ENCODE measurements around the gene C20orf204. TPM values are rescaled to one million over a fixed set of nuclear protein-coding genes. Genes with fewer than 3 reads are reported as not detected.
"Not testable (repeated sequence)": the region's sequence is repeated elsewhere in the genome, so short reads cannot be mapped to it uniquely, and the experiment has no call there.

The C20orf204 gene
- total RNA-seq, result under 1 TPM; 0.76 to 0.83 TPM
- long read RNA-seq, donor 1, result 0 reads
- long read RNA-seq, donor 2, result 0 reads

DNA sequence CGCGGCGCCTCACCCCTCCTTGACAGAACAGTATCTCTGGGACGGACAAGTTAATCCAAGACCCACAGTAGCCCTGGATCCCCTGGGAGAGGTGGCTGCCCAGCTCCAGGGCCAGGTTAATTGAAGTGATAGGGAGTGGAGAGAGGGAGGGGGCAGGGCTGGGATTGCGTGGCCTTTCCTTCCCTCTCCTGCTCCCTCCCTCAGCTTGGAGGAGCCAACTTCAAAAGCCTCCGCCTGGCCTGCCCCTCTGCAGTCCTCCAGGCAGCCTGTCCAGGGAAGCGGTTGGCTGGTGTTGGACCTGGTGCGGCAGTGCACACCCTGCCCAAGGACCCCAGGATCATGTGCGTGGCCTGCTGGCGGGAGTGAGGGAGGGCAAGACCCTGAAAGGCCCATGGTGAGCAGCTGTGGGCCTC, at the start of gene C20orf204:
C20orf204 (plus strand) TSS at position 250 of the 413 bp plus-strand sequence; CDS start at position 392, 142 bp downstream.
- DNase-seq (ENCODE audit: low spot score), result no peak
- intact Hi-C loops (cut with DNase I), result loop anchor here (5.0 to 10.0 kb wide), 2 partner anchors 79 to 86 kb away; no protein-coding TSS in a partner anchor

DNA sequence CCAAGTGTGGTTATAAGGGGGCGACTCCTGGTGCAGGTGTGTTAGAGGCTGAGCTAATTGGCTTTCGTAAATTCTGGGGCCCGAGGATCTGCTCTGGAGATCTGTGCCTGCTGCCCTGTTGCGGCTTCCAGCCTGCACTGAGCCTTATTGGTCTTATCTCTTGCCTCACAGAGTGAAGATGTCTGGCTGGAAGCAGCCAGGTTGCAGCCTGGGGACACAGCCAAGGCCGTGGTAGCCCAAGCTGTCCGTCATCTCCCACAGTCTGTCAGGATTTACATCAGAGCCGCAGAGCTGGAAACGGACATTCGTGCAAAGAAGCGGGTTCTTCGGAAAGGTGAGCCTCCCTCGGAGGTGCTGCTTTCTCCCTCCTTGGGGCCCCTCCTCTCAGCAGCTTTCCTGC, 35.1 kb upstream of the C20orf204 start:
- DNase-seq (ENCODE audit: low spot score), result no peak

GRCh38 chr20:64001607-64002011, 34.4 kb upstream of the C20orf204 start:
- intact Hi-C loops (cut with DNase I), result no loop called here
- no peak for DNase-seq (ENCODE audit: low spot score)

More for the DNA sequence above, 35.1 kb upstream of the C20orf204 start:
- intact Hi-C loops (cut with DNase I), result no loop called here

DNA sequence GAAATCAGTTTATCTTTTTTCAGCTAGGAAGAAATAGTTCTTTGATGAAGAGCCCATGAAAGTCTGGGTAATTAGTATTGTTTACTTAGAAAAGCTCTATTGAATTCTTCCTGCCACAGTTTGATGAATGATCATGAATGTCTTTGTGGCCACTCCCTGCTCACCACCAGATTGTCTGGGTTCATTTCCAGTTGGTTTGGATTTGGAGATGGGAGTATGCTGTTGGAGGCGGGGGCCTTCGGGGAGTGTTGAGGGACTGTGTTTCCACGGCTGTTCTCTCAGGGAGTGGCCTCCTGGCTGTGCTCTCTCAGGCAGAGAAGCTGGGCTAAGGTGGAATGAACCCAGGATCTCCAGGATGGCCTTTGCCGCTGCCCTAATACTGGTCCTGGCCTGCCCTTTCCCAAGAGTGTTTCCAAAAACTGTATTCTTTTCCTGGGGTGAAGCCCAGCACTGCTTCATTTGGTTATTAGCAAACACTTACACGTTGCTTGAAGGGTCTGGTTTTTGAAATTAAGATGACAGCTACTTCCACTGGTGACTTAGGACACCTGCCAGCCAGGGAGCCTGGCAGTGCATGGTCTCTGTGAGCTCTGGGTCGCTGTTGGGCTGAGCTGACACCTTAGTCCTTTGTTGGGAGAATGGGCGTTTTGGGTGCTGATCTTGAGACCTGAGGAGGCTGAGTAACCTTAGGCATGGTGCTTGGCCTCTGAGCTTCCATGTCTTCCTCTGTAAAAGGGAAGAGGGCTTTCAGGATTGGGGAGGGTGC, 31.8 kb upstream of the C20orf204 start:
- intact Hi-C loops (cut with DNase I), result no loop called here
- no peak for DNase-seq (ENCODE audit: low spot score)

GRCh38 chr20:64005394-64005793, 30.6 kb upstream of the C20orf204 start:
- intact Hi-C loops (cut with DNase I), result no loop called here
- no peak for DNase-seq (ENCODE audit: low spot score)

- intact Hi-C loops (cut with DNase I), result no loop called here
- no peak for DNase-seq (ENCODE audit: low spot score)
Measured at GRCh38 chr20:64006490-64006889, 29.5 kb upstream of the C20orf204 start.

DNA sequence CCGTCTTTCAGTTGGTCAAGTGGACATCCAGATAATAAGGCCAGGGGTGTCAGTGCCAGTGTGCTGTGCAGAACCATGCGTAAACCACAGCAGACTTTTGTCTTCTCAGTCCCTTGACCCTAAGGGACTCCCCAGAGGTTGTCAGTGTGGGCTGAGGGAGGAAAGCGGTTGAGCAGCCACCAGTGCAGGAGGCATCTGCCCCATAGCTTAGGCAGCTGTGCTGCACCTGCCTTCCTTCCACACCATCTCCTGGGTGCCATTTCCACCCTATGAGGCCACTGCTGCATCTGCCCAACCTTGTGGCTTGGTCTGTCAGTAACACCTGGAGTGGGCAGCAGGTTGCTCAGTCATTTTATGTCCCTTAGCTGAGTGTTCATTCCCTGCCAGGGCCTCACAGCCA, 29.1 kb upstream of the C20orf204 start:
- intact Hi-C loops (cut with DNase I), result no loop called here
- no peak for DNase-seq (ENCODE audit: low spot score)

- DNase-seq (ENCODE audit: low spot score), result no peak
- intact Hi-C loops (cut with DNase I), result no loop called here
Measured at GRCh38 chr20:64009811-64010387, 26.1 kb upstream of the C20orf204 start.

DNA sequence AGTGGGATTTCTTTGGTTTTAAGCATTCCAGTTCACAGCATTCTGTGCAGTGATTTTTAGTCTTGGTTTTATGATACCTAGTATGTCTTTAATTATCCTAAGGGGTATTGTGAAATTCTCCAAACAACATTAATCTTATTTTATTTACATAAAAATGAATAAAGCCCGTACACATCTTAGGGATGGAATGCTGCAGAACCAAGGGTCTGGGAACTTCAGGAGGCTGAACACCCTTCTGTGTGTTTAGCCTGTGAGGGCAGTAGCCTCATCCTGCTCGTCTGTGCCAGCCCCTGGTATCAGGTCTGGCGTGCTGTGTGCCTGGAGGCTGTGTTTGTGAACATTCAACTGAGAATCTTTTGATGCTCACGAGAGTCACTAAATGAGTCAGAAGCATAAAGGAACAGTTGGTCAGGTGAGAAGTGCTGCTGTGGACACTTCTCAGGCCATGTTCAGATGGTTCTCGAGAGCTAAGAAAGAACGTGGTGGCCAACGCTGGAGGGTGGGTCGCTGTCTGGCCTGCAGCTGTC, 25.2 kb upstream of the C20orf204 start:
- intact Hi-C loops (cut with DNase I), result no loop called here
- DNase-seq (ENCODE audit: low spot score), result no peak

DNA sequence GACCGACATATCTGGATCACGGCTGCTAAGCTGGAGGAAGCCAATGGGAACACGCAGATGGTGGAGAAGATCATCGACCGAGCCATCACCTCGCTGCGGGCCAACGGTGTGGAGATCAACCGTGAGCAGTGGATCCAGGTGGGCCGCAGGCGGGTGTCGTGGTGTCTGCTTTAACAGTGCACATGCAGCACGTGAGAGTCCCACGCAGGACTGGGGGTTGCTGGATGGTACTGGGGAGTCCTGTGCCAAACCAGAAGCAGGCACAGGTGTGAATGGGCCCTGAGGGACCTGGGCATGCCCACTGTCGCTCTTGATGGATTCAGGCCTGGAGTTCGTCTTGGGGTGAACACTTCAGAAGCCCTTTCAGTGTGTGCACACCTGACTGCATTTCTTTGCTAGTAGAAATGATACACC, 24.6 kb upstream of the C20orf204 start:
- intact Hi-C loops (cut with DNase I), result no loop called here
- DNase-seq (ENCODE audit: low spot score), result no peak

- DNase-seq (ENCODE audit: low spot score); intact Hi-C loops (cut with DNase I): not testable (repeated sequence)
Measured at GRCh38 chr20:64012385-64013154, 23.4 kb upstream of the C20orf204 start.

DNA sequence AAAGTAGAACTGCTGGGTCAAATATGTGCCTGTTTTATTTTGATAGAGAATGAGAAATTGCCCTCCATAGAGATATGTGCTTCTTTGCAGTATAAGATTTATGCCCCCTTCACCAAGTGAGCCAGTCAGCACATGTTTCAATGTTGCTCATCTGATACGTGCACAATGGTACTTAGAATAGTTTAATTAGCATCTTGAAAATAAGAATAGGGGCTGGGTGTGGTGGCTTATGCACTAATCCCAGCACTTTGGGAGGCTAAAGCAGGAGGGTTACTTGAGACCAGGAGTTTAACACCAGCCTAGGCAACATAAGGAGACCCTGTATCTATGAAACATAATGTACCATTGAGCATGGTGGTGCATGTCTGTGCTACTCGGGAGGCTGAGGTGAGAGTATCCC, 20.3 kb upstream of the C20orf204 start:
- intact Hi-C loops (cut with DNase I), result no loop called here
- no peak for DNase-seq (ENCODE audit: low spot score)

DNA sequence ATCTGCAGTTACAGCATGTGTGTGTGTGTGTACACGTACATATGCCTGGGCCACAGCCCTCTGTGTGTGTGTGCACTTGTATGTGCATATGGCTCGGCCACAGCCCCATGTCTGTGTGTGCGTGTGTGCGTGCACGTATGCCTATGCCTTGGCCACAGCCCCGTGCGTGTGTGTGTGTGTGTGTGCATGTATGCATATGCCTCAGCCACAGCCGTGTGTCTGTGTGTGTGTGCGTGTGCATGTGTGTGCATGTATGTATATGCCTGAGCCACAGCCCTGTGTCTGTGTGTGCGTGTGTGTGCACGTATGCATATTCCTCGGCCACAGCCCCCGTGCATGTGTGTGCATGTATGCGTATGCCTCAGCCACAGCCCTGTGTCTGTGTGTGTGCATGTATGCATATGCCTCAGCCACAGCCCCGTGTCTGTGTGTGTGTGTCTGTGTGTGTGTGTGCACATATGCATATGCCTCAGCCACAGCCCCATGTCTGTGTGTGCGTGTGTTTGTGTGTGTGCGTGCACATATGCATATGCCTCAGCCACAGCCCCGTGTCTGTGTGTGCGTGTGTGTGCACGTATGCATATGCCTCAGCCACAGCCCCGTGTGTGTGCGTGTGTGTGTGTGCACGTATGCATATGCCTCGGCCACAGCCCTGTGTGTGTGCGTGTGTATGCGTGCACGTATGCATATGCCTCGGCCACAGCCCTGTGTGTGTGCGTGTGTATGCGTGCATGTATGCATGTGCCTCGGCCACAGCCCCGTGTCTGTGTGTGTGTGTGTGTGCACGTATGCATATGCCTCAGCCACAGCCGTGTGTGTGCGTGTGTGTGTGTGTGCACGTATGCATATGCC, 14.6 kb upstream of the C20orf204 start:
- no peak for DNase-seq (ENCODE audit: low spot score)
- intact Hi-C loops (cut with DNase I), result no loop called here

DNA sequence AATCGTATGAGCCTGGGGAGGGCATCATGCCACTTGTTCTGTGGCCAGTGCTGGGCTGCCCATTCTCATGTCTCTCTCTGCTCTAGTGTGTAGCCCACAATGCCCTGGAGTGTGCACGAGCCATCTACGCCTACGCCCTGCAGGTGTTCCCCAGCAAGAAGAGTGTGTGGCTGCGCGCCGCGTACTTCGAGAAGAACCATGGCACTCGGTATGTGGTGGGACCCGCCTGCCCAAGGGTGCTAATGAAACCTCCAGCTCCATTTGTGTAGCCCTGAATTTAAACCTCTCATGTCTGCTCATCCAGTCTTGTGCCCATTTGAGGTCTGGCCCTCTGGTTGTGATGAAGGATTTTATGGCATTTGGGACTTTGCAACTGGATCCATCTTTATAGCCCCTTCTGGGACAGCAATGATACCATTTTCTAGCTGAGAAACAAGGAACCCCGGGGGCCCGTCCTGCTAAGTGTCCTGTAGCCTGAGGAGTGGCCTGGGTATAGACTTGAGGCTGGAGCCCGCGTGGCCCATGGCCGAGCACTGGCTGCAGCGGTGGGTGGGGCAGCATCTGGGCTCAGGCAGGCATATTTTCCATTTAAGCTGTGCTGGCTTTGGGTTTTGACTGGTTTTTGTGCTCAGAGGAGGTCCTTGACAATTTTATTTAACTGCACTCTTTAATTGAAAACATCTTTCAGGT, 13.2 kb upstream of the C20orf204 start:
- intact Hi-C loops (cut with DNase I), result no loop called here
- no peak for DNase-seq (ENCODE audit: low spot score)

DNA sequence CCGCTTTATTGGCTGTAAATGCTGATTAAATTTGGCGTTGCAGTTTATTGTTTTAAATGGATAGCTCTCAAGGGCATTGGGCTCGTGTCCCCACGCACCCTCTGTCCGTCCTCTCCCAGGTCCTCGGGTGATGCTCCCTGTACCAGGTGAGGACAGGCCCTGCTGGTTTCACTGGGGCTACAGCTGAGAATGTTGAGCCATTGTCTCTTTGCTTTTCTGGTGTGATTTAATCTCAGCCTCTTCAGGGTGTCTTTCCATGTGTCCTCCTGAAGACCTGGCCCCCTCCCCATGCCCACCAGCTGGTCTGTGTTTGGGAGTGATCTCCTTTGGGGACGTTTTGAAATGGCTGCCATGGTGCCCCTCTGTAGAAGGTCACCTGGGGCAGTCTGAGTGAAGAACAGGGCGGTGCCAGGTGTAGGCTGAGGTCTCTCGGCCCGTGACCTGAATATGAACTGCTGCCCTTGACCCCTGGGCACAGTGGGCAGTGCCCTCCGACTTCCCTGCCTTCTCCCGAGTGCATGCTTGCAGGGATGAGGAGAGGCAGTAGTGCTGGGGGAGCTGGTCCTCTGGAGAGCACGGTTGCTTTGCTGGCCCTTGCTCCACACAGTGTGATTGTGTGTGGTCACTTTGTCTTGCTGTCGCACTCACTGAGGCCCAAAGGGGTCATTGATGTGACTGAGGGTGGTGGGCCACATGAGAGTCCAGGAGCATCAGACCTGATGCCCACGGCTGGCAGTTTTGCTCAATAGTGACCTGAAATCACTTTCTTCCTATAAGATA, 12.4 kb upstream of the C20orf204 start:
- DNase-seq (ENCODE audit: low spot score), result no peak
- intact Hi-C loops (cut with DNase I), result no loop called here

- no peak for DNase-seq (ENCODE audit: low spot score)
- intact Hi-C loops (cut with DNase I), result no loop called here
Measured at GRCh38 chr20:64024141-64024990, 11.6 kb upstream of the C20orf204 start.

Data from posterior vena cava (tissue), 2 donors.